Duodenal mucosa (tissue), 2 donors: ENCODE data around the gene NDUFS1.
"Not testable (repeated sequence)": the region's sequence is repeated elsewhere in the genome, so short reads cannot be mapped to it uniquely, and the experiment has no call there.

Experiments
- H3K27ac ChIP-seq: one replicate; pipeline ENCODE4 v1.7.0; 2013; ENCODE audit warnings: low read depth, low read length
- H3K27me3 ChIP-seq, 2 donors: one replicate each; pipeline ENCODE4 v1.7.0; 2013; ENCODE audit warnings: low read length in 2 of 2, control low read depth in 1 of 2; ENCODE audit not compliant: insufficient read depth in 2 of 2, control insufficient read depth in 1 of 2
- H3K36me3 ChIP-seq, 2 donors: one replicate each; pipeline ENCODE4 v1.7.0; 2013; ENCODE audit warnings: low read length in 2 of 2, control low read depth in 1 of 2; ENCODE audit not compliant: insufficient read depth in 2 of 2, control insufficient read depth in 1 of 2
- H3K4me1 ChIP-seq, 2 donors: one replicate each; pipeline ENCODE4 v1.7.0; 2013; ENCODE audit warnings: low read length in 2 of 2, control low read depth in 1 of 2; ENCODE audit not compliant: insufficient read depth in 2 of 2, control insufficient read depth in 1 of 2
- H3K4me3 ChIP-seq, 2 donors: one replicate each; pipeline ENCODE4 v1.7.0; 2013; ENCODE audit warnings: low read length in 2 of 2, low read depth in 1 of 2
- H3K9ac ChIP-seq, 2 donors: one replicate each; pipeline ENCODE4 v1.7.0; 2013; ENCODE audit warnings: low read length in 2 of 2, low read depth in 1 of 2
- H3K9me3 ChIP-seq, 2 donors: one replicate each; pipeline ENCODE4 v1.7.0; 2013; ENCODE audit warnings: low read length in 2 of 2, control low read depth in 1 of 2; ENCODE audit not compliant: control insufficient read depth in 1 of 2

Gene NDUFS1

GRCh38 chr2:206159346-206160124, at the start of gene NDUFS1, which contains the start of gene EEF1B2:
TSS of gene NDUFS1 (minus strand) at chr2:206159444. CDS start at chr2:206153678, 5,766 bp downstream.
TSS of gene EEF1B2 (plus strand) at chr2:206159895. CDS start at chr2:206159980, 85 bp downstream.
- Histone ChIP-seq H3K9ac (peak within 1 kb of the TSS; percentile 87 to 98), H3K27ac (peak within 1 kb of the TSS; percentile 83), H3K36me3 (peaks cover 16 to 31% of the 10 kb centered on the region in 2 donors), H3K4me3 (peak within 1 kb of the TSS; percentile 93 to 98), H3K9me3 (no peaks in the 10 kb centered on the region), H3K4me1 (peaks cover 20 to 23% of the 10 kb centered on the region in 2 donors), H3K27me3 (no peaks in the 10 kb centered on the region)

GRCh38 chr2:206208900-206209299, 49.7 kb upstream of the NDUFS1 start:
- Histone ChIP-seq H3K27ac (no peak overlapping the region), H3K27me3 (no peaks in the 10 kb centered on the region), H3K9me3 (no peaks in the 10 kb centered on the region), H3K4me1 (no peaks in the 10 kb centered on the region), H3K4me3 (no peak overlapping the region), H3K36me3 (no peaks in the 10 kb centered on the region), H3K9ac (no peak overlapping the region)

- H3K4me3 ChIP-seq, H3K9me3 ChIP-seq, H3K27ac ChIP-seq, H3K9ac ChIP-seq, H3K27me3 ChIP-seq, H3K36me3 ChIP-seq, H3K4me1 ChIP-seq: not testable (repeated sequence)
These were observed 48.1 kb upstream of the NDUFS1 start for GRCh38 chr2:206207316-206207715.

DNA sequence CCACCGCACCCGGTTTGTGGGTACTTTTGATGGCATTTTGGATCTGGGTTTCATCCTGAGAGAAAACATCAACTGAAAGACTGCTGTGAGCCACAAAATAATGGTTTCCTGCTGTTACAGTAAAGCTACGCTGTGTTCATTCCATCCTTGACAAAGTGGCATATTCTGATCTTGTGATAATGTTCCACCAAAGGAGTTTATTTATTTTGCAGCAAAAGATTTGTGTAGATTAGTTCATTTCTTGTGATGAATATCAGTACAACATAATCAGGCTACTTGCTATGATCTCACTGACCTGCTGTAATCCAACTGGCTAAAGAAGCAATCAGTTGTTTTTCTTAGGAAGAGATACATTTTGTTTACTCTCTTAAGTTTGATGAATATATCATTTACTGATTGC, 45.5 kb upstream of the NDUFS1 start:
- no peaks in the 10 kb centered on the region for H3K9me3 ChIP-seq
- no peaks in the 10 kb centered on the region for H3K27me3 ChIP-seq
- no peaks in the 10 kb centered on the region for H3K36me3 ChIP-seq
- H3K4me3 ChIP-seq = no peak overlapping the region
- H3K4me1 ChIP-seq = no peaks in the 10 kb centered on the region
- H3K9ac ChIP-seq = no peak overlapping the region
- no peak overlapping the region for H3K27ac ChIP-seq

GRCh38 chr2:206203331-206203730, 44.1 kb upstream of the NDUFS1 start:
- no peaks in the 10 kb centered on the region for H3K27me3 ChIP-seq
- no peak overlapping the region for H3K9ac ChIP-seq
- no peaks in the 10 kb centered on the region for H3K9me3 ChIP-seq
- H3K27ac ChIP-seq = no peak overlapping the region
- no peaks in the 10 kb centered on the region for H3K36me3 ChIP-seq
- H3K4me1 ChIP-seq = no peaks in the 10 kb centered on the region
- no peak overlapping the region for H3K4me3 ChIP-seq

- Histone ChIP-seq H3K4me3 (no peak overlapping the region), H3K36me3 (no peaks in the 10 kb centered on the region), H3K9me3 (no peaks in the 10 kb centered on the region), H3K27me3 (no peaks in the 10 kb centered on the region), H3K9ac (no peak overlapping the region), H3K4me1 (no peaks in the 10 kb centered on the region), H3K27ac (no peak overlapping the region)
These were observed 43.2 kb upstream of the NDUFS1 start for GRCh38 chr2:206202446-206202845.

DNA sequence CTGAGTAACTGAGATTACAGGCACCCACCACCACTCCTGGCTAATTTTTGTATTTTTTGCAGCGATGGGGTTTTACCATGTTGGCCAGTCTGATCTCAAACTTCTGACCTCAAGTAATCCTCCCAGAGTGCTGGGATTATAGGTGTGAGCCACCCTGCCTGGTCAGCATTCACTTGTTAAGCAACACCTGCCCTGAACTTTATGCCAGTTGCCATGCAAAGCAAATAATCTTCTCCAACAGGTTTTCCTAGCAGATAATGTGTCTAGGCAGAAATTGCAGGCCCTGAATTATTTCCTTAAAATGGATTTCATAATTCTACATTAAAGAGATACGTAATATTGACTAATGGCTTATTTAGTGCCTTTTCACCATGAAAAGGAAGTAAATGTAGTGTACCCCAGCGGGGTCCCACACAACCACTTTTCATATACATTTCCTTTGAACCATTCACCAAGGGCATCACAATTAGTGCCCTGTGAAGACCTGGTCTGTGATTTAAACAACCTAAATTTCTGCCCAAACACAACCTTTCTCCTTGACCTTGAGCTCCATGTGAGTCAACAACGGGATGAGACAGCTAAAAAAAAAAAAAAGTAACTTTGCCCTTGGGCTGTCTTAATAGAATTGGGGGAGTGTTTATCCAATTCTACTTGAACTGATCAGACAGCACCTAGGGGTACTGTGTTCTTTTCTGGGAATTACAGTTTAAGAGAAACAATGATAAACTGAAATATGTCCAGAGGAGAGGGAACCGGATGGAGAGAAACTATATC, 42.0 kb upstream of the NDUFS1 start:
- Histone ChIP-seq H3K4me1 (no peaks in the 10 kb centered on the region), H3K9me3 (no peaks in the 10 kb centered on the region), H3K27me3 (no peaks in the 10 kb centered on the region), H3K36me3 (no peaks in the 10 kb centered on the region), H3K9ac (no peak overlapping the region), H3K27ac (no peak overlapping the region), H3K4me3 (no peak overlapping the region)

DNA sequence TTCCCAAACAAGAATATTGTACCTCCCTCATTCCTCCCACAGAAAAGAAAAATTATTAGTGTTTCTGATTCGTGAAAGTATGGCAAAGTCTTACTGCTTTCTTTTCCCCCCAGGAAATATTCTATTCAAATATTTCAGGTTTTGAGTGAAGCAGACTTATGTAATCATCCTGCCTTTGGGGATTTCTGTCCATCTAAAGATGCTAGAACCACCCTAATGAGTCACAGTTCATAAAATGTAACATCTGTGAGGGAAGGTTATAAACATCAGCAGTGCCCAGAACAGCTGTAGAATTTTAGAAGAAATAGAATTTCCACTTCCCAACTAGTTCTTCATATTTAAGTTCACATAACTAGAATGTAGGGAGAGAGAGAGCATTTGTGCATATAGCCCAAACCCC, 39.4 kb upstream of the NDUFS1 start:
- no peak overlapping the region for H3K4me3 ChIP-seq
- no peaks in the 10 kb centered on the region for H3K9me3 ChIP-seq
- no peak overlapping the region for H3K27ac ChIP-seq
- no peaks in the 10 kb centered on the region for H3K4me1 ChIP-seq
- no peak overlapping the region for H3K9ac ChIP-seq
- no peaks in the 10 kb centered on the region for H3K27me3 ChIP-seq
- no peaks in the 10 kb centered on the region for H3K36me3 ChIP-seq

GRCh38 chr2:206193671-206194357, 34.6 kb upstream of the NDUFS1 start:
- H3K4me1 ChIP-seq = no peaks in the 10 kb centered on the region
- H3K9ac ChIP-seq = no peak overlapping the region
- no peak overlapping the region for H3K27ac ChIP-seq
- no peaks in the 10 kb centered on the region for H3K9me3 ChIP-seq
- H3K4me3 ChIP-seq = no peak overlapping the region
- H3K27me3 ChIP-seq = no peaks in the 10 kb centered on the region
- H3K36me3 ChIP-seq = no peaks in the 10 kb centered on the region

GRCh38 chr2:206192157-206192556, 32.9 kb upstream of the NDUFS1 start:
- Histone ChIP-seq H3K36me3 (no peaks in the 10 kb centered on the region), H3K9me3 (no peaks in the 10 kb centered on the region), H3K9ac (no peak overlapping the region), H3K4me3 (no peak overlapping the region), H3K27ac (no peak overlapping the region), H3K27me3 (no peaks in the 10 kb centered on the region), H3K4me1 (no peaks in the 10 kb centered on the region)
